ENCODE data around the gene LCN9. TPM values are rescaled to one million over a fixed set of nuclear protein-coding genes. Genes with fewer than 3 reads are reported as not detected.

Gene LCN9
- total and polyA plus RNA-seq, 5 donors from 2014 or later = not detected

DNA sequence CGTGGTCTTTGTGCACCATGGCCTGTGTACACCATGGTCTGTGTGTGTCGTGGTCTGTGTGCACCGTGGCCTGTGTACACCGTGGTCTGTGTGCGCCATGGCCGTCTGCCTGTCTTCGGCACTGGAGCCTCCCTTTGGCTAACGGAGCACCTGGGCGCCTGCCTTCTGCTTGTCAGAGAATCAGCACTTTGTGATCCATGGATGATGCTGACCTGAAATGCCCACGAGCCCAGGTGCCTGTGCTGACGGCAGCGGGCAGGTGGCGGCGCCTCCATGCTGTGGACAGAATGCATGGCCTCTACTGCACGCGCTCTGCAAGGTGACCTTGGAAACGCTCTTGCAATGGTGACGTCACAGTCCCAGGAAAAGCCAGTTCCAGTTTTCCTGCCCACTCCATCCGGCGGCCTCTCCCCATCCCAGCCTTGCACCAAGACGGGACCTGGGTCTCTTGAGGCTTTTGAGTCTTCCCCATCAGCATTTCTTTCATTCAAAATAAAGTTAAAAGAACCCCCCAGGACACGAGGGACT, 14.6 kb downstream of the LCN9 start:
- H3K27me3 ChIP-seq (ENCODE audit: control insufficient read depth, insufficient read depth, low read length) = no peaks in the 10 kb centered on the region
- ATAC-seq (ENCODE audit: low read depth in 2 of 2) = no peak
- Mint-ChIP-seq H3K27ac (no peak overlapping the region), H3K4me1 (no peaks in the 10 kb centered on the region), H3K9me3 (peaks cover 0 to 2% (median 0%) of the 10 kb centered on the region in 7 donors), H3K27me3 (peaks cover 4% of the 10 kb centered on the region), H3K36me3 (no peaks in the 10 kb centered on the region), H3K4me3 (no peak overlapping the region)
- no peak for DNase-seq
- no peaks in the 10 kb centered on the region for H3K4me1 ChIP-seq (ENCODE audit: control insufficient read depth, insufficient read depth, low read length, poor library complexity, severe bottlenecking)
- H3K36me3 ChIP-seq (ENCODE audit: control insufficient read depth, insufficient read depth, low read length) = no peaks in the 10 kb centered on the region
- H3K9me3 ChIP-seq (ENCODE audit: control insufficient read depth in 2 of 2, low read length in 2 of 2) = no peaks in the 10 kb centered on the region
- no peak overlapping the region for H3K4me3 ChIP-seq (ENCODE audit: low read depth, low read length)
- H3K27ac ChIP-seq (ENCODE audit: insufficient read depth, low read length, poor library complexity, severe bottlenecking) = no peak overlapping the region

DNA sequence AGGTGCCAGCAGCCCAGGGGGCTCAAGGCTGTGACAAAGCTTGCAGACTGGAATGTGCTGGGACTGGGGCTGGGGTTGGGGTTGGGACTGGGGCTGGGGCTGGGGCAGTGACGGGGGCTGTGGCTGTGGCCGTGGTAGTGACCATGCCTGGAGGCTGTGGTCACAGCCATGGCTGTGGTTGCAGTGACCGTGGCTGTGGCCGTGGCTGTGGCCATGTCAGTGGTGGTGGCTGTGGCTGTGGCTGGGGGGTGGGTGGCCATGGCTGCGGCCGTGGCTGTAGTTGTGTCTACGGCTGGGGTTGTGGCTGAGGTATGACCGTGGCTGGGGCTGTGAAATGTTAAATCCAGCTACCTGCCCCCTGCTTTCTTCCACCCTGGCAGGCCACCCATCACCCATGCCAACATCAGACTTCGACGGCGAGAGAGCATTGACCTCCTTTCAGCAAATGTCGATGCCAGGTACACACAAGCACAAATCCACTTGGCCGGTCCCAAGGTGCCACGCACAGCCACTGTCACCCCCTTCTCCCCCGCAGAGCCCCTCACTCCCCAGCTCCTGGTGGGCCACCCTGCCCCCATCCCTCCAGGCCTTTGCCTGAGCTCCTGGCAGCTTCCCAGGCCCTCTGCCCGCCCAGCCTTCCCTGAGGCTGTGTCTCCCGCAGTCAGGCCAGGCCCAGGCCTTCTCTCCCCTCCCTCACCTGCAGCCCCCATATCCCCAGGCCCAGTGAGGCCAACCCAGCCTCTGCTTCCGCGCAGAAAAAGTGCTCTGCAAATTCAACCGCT, 15.3 kb downstream of the LCN9 start:
- Mint-ChIP-seq H3K4me3 (no peak overlapping the region), H3K4me1 (no peaks in the 10 kb centered on the region), H3K36me3 (no peaks in the 10 kb centered on the region), H3K27me3 (peaks cover 4% of the 10 kb centered on the region), H3K9me3 (peaks cover 0 to 2% (median 0%) of the 10 kb centered on the region in 7 donors), H3K27ac (no peak overlapping the region)
- no peaks in the 10 kb centered on the region for H3K27me3 ChIP-seq (ENCODE audit: control insufficient read depth, insufficient read depth, low read length)
- no peaks in the 10 kb centered on the region for H3K36me3 ChIP-seq (ENCODE audit: control insufficient read depth, insufficient read depth, low read length)
- H3K9me3 ChIP-seq (ENCODE audit: control insufficient read depth in 2 of 2, low read length in 2 of 2) = no peaks in the 10 kb centered on the region
- ATAC-seq (ENCODE audit: low read depth in 2 of 2) (no peak), DNase-seq (no peak)
- no peaks in the 10 kb centered on the region for H3K4me1 ChIP-seq (ENCODE audit: control insufficient read depth, insufficient read depth, low read length, poor library complexity, severe bottlenecking)
- no peak overlapping the region for H3K27ac ChIP-seq (ENCODE audit: insufficient read depth, low read length, poor library complexity, severe bottlenecking)
- no peak overlapping the region for H3K4me3 ChIP-seq (ENCODE audit: low read depth, low read length)

DNA sequence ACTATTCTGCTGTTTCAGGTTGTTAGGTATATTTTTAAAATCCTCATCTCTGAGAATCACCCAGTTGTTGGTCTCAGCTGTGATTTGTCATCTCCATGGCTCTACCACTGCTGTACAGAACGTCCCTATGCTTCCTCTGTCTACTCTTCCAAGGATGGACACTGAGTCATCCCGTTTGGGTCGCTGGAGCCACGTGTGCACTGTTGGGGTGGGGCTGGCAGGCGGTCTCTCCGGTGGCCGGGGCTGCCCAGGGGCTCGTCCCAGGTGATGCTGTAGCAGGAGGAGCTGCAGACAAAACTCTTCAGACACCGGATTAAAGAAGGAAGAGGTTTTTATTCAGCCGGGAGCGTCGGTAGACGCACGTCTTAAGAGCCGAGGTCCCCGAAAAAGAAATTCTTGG, 16.9 kb downstream of the LCN9 start:
- Histone ChIP-seq H3K36me3 (ENCODE audit: control insufficient read depth, insufficient read depth, low read length) (no peaks in the 10 kb centered on the region), H3K27ac (ENCODE audit: insufficient read depth, low read length, poor library complexity, severe bottlenecking) (no peak overlapping the region), H3K27me3 (ENCODE audit: control insufficient read depth, insufficient read depth, low read length) (no peaks in the 10 kb centered on the region), H3K4me1 (ENCODE audit: control insufficient read depth, insufficient read depth, low read length, poor library complexity, severe bottlenecking) (no peaks in the 10 kb centered on the region), H3K4me3 (ENCODE audit: low read depth, low read length) (no peak overlapping the region), H3K9me3 (ENCODE audit: control insufficient read depth in 2 of 2, low read length in 2 of 2) (no peaks in the 10 kb centered on the region)
- Mint-ChIP-seq H3K27me3 (peaks cover 4% of the 10 kb centered on the region), H3K36me3 (no peaks in the 10 kb centered on the region), H3K27ac (peak overlapping the region in 1 of 3 donors; percentile 95), H3K9me3 (peaks cover 0 to 2% (median 0%) of the 10 kb centered on the region in 7 donors), H3K4me1 (no peaks in the 10 kb centered on the region), H3K4me3 (no peak overlapping the region)
- DNase-seq = no peak
- ATAC-seq (ENCODE audit: low read depth in 2 of 2) = no peak

DNA sequence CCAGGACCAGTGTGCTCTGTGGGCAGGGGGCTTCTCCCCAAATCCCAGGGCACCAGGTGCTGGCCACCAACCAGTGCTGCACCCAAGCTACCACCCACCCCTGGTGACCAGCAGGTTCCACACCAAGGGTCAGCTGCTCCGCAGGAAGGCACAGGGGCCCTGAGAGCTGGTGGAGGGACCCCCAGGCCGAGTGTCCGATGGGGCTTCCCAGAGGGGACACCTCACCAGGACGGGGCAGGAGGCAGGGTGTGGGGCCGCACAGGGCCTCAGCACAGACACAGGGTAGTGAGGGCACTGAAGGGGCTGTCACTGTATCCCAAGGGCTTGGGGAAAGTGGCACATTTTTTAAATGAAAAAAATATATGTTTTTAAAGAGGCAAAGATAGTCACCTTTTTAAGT, 18.1 kb downstream of the LCN9 start:
- Mint-ChIP-seq H3K36me3 (no peaks in the 10 kb centered on the region), H3K4me1 (no peaks in the 10 kb centered on the region), H3K27ac (no peak overlapping the region), H3K4me3 (no peak overlapping the region), H3K9me3 (peaks cover 0 to 2% (median 0%) of the 10 kb centered on the region in 7 donors), H3K27me3 (peaks cover 4% of the 10 kb centered on the region)
- Histone ChIP-seq H3K9me3 (ENCODE audit: control insufficient read depth in 2 of 2, low read length in 2 of 2) (no peaks in the 10 kb centered on the region), H3K36me3 (ENCODE audit: control insufficient read depth, insufficient read depth, low read length) (no peaks in the 10 kb centered on the region), H3K27me3 (ENCODE audit: control insufficient read depth, insufficient read depth, low read length) (no peaks in the 10 kb centered on the region), H3K27ac (ENCODE audit: insufficient read depth, low read length, poor library complexity, severe bottlenecking) (no peak overlapping the region), H3K4me3 (ENCODE audit: low read depth, low read length) (no peak overlapping the region), H3K4me1 (ENCODE audit: control insufficient read depth, insufficient read depth, low read length, poor library complexity, severe bottlenecking) (no peaks in the 10 kb centered on the region)
- ATAC-seq (ENCODE audit: low read depth in 2 of 2) (no peak), DNase-seq (no peak)

DNA sequence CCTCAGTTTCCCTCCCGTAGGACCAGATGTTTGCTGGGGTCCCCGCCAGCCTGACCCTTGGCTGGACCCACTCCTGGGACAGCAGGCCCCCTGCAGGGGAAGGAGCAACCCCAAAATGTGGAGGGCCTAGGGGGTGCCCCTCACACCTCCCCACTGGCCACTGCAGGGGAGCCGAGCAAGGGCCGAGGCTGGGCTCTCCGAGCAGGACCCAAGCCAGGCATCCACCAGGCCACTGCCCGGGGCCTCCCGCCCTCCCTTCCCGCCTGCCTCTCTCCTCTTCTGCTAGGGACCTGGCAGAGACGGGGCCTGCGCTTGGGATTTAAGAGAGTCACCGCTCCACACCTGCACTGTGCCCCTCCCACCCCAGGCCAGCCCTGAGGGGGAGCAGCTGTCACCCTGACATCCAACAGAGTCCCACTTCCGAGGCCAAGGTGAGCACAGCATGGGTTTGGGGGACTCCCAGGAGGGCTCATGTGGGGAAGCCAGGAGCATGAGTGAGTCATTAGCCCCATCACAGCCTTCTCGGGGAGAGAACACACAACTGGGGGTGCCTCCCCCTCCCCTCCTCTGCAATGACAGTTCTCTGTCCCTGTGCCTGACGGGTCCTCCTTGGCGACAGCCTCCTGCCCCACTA, 20.4 kb downstream of the LCN9 start:
- H3K36me3 ChIP-seq (ENCODE audit: control insufficient read depth, insufficient read depth, low read length) = no peaks in the 10 kb centered on the region
- H3K4me3 ChIP-seq (ENCODE audit: low read depth, low read length) = no peak overlapping the region
- no peak for ATAC-seq (ENCODE audit: low read depth in 2 of 2)
- Mint-ChIP-seq H3K36me3 (no peaks in the 10 kb centered on the region), H3K4me1 (no peaks in the 10 kb centered on the region), H3K4me3 (no peak overlapping the region), H3K9me3 (peaks cover 0 to 2% (median 0%) of the 10 kb centered on the region in 7 donors), H3K27ac (no peak overlapping the region), H3K27me3 (peaks cover 4% of the 10 kb centered on the region)
- no peak for DNase-seq
- H3K27me3 ChIP-seq (ENCODE audit: control insufficient read depth, insufficient read depth, low read length) = no peaks in the 10 kb centered on the region
- no peaks in the 10 kb centered on the region for H3K4me1 ChIP-seq (ENCODE audit: control insufficient read depth, insufficient read depth, low read length, poor library complexity, severe bottlenecking)
- H3K27ac ChIP-seq (ENCODE audit: insufficient read depth, low read length, poor library complexity, severe bottlenecking) = no peak overlapping the region
- no peaks in the 10 kb centered on the region for H3K9me3 ChIP-seq (ENCODE audit: control insufficient read depth in 2 of 2, low read length in 2 of 2)

DNA sequence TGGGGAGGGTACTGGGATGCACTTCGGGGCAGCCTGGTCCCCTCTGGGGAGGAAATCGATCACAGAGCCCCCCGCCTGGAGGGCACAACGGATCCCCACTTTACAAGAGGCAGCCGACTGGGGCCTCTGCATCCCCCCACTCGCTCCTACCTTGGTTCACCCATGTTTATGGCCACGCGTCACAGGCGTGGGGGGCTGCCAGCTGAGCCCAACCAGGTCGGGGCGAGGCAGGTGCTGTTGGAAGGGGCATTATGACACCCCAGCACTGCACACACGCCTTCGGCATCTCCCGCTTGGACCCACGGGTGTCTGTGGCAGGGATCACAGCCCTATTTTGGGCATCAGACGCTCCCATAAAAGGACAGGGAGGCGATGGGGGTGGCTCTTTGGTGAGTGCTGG, 21.6 kb downstream of the LCN9 start:
- Histone ChIP-seq H3K4me3 (ENCODE audit: low read depth, low read length) (no peak overlapping the region), H3K27me3 (ENCODE audit: control insufficient read depth, insufficient read depth, low read length) (no peaks in the 10 kb centered on the region), H3K4me1 (ENCODE audit: control insufficient read depth, insufficient read depth, low read length, poor library complexity, severe bottlenecking) (no peaks in the 10 kb centered on the region), H3K27ac (ENCODE audit: insufficient read depth, low read length, poor library complexity, severe bottlenecking) (no peak overlapping the region), H3K9me3 (ENCODE audit: control insufficient read depth in 2 of 2, low read length in 2 of 2) (no peaks in the 10 kb centered on the region), H3K36me3 (ENCODE audit: control insufficient read depth, insufficient read depth, low read length) (no peaks in the 10 kb centered on the region)
- Mint-ChIP-seq H3K4me3 (no peak overlapping the region), H3K27ac (no peak overlapping the region), H3K36me3 (no peaks in the 10 kb centered on the region), H3K27me3 (peaks cover 4% of the 10 kb centered on the region), H3K9me3 (peaks cover 0 to 2% (median 0%) of the 10 kb centered on the region in 7 donors), H3K4me1 (no peaks in the 10 kb centered on the region)
- no peak for ATAC-seq (ENCODE audit: low read depth in 2 of 2)
- no peak for DNase-seq

DNA sequence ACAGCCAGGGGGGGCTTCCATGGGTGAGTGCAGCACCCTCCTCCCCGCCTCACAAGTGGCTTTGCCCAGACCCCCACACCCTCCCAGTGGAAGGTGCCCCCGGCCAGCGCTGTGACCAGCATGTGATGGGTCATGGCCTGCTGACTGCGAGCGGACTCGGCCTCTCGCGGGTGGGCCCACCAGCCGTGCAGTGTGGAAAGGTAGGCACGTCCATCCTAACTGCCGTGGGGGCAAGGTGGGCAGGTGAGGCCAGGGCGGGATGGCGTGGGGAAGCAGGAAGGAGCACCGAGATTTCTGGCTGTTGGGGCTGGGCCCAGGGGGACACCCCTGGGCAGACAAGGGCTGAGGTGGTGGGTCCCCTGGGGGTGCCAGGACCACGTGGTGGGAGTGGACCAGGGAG, 24.1 kb downstream of the LCN9 start:
- Mint-ChIP-seq H3K4me1 (no peaks in the 10 kb centered on the region), H3K9me3 (no peaks in the 10 kb centered on the region), H3K27me3 (no peaks in the 10 kb centered on the region), H3K27ac (no peak overlapping the region), H3K36me3 (no peaks in the 10 kb centered on the region), H3K4me3 (no peak overlapping the region)
- H3K36me3 ChIP-seq (ENCODE audit: control insufficient read depth, insufficient read depth, low read length) = no peaks in the 10 kb centered on the region
- H3K27ac ChIP-seq (ENCODE audit: insufficient read depth, low read length, poor library complexity, severe bottlenecking) = no peak overlapping the region
- H3K9me3 ChIP-seq (ENCODE audit: control insufficient read depth in 2 of 2, low read length in 2 of 2) = no peaks in the 10 kb centered on the region
- ATAC-seq (ENCODE audit: low read depth in 2 of 2) (no peak), DNase-seq (no peak)
- H3K4me1 ChIP-seq (ENCODE audit: control insufficient read depth, insufficient read depth, low read length, poor library complexity, severe bottlenecking) = no peaks in the 10 kb centered on the region
- no peaks in the 10 kb centered on the region for H3K27me3 ChIP-seq (ENCODE audit: control insufficient read depth, insufficient read depth, low read length)
- no peak overlapping the region for H3K4me3 ChIP-seq (ENCODE audit: low read depth, low read length)

DNA sequence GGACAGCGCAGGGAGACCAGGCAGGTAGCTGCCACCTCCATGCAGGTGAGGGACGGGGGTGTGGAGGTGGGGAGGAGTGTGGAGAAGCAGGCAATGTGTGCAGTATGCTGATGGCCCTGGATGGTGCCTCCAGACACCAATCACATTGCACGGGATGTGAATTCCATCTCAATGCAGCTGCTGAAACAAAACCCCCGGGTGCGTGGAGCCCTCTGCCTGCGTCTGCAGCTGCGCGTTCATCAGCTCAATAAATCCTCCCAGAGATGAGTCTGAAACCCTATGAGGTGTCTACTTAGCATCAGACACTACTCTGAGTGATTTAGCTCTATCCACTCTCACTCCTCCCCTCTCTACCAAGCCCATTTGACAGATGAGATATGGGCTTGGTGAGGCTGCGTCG, 25.9 kb downstream of the LCN9 start:
- Mint-ChIP-seq H3K27ac (no peak overlapping the region), H3K9me3 (no peaks in the 10 kb centered on the region), H3K4me1 (no peaks in the 10 kb centered on the region), H3K36me3 (no peaks in the 10 kb centered on the region), H3K27me3 (no peaks in the 10 kb centered on the region), H3K4me3 (no peak overlapping the region)
- Histone ChIP-seq H3K4me1 (ENCODE audit: control insufficient read depth, insufficient read depth, low read length, poor library complexity, severe bottlenecking) (no peaks in the 10 kb centered on the region), H3K27ac (ENCODE audit: insufficient read depth, low read length, poor library complexity, severe bottlenecking) (no peak overlapping the region), H3K4me3 (ENCODE audit: low read depth, low read length) (no peak overlapping the region), H3K36me3 (ENCODE audit: control insufficient read depth, insufficient read depth, low read length) (no peaks in the 10 kb centered on the region), H3K27me3 (ENCODE audit: control insufficient read depth, insufficient read depth, low read length) (no peaks in the 10 kb centered on the region), H3K9me3 (ENCODE audit: control insufficient read depth in 2 of 2, low read length in 2 of 2) (no peaks in the 10 kb centered on the region)
- no peak for ATAC-seq (ENCODE audit: low read depth in 2 of 2)
- DNase-seq = no peak
